ENCODE results near the gene C2CD2. TPM values are rescaled to one million over a fixed set of nuclear protein-coding genes. Genes with fewer than 3 reads are reported as not detected.

The C2CD2 gene
- total and polyA plus RNA-seq, 2 donors (not counting 1 experiment from before 2014, with no cell fraction given), result 6.8 to 11.9 TPM

- ATAC-seq (ENCODE audit: low read depth) (no peak), DNase-seq (no peak)
- intact Hi-C loops (cut with micrococcal nuclease), result no loop called here
- POLR2A ChIA-PET, result interaction anchor here (0.6 to 0.9 kb wide), 2 partner anchors 15 to 197 kb away, joined by 3 read pairs; no protein-coding TSS in a partner anchor
- Mint-ChIP-seq H3K27ac (no peak overlapping the region), H3K9me3 (ENCODE audit: insufficient read depth) (no peaks in the 10 kb centered on the region), H3K4me1 (peaks cover 34% of the 10 kb centered on the region), H3K27me3 (no peaks in the 10 kb centered on the region), H3K4me3 (peak overlapping the region; percentile 48)
- CTCF ChIA-PET, result interaction anchor here (0.9 to 2.3 kb wide), 5 partner anchors 16 to 237 kb away, joined by 3 to 16 read pairs (median 4); no protein-coding TSS in a partner anchor
- peak overlapping the region; percentile 79 for H3K4me2 ChIP-seq (replicated peaks; ENCODE audit: low read depth, low read length, poor library complexity, severe bottlenecking)
- no peak overlapping the region for H3K4me3 ChIP-seq (ENCODE audit: control extremely low read depth in 1 of 5, extremely low read depth in 1 of 5, insufficient read depth in 1 of 5, low read depth in 2 of 5, low read length in 4 of 5)
- no peaks in the 10 kb centered on the region for H3K36me3 ChIP-seq (replicated peaks in 1 of 2; ENCODE audit: control extremely low read depth in 1 of 2, control insufficient read depth in 1 of 2, extremely low read depth in 1 of 2, insufficient read depth in 2 of 2, low read length in 1 of 2)
- TF ChIP-seq CTCF (IDR thresholded peaks at IDR 0.05) (no peak), EZH2 (IDR thresholded peaks at IDR 0.05; ENCODE audit: borderline replicate concordance, insufficient read depth, low read depth, low read length, poor library complexity, severe bottlenecking) (no peak)
- no peak overlapping the region for H3K9ac ChIP-seq (ENCODE audit: low read length)
- H3K4me1 ChIP-seq (ENCODE audit: control insufficient read depth in 2 of 2, insufficient read depth in 2 of 2, low read length in 2 of 2), result peaks cover 16 to 24% of the 10 kb centered on the region in 2 donors
- H2AFZ ChIP-seq (ENCODE audit: insufficient read depth, low read depth, low read length, poor library complexity, severe bottlenecking), result no peak overlapping the region
- no peak overlapping the region for H3K27ac ChIP-seq (ENCODE audit: low read length in 2 of 2)
- H3K9me3 ChIP-seq (ENCODE audit: control extremely low read depth in 1 of 3, control insufficient read depth in 2 of 3, insufficient read depth in 1 of 3, low read length in 2 of 3), result no peaks in the 10 kb centered on the region
- no peaks in the 10 kb centered on the region for H3K27me3 ChIP-seq (replicated peaks in 1 of 4; ENCODE audit: control extremely low read depth in 1 of 4, control insufficient read depth in 3 of 4, insufficient read depth in 4 of 4, low read length in 3 of 4)
- peaks cover 12% of the 10 kb centered on the region for H4K20me1 ChIP-seq (ENCODE audit: control insufficient read depth, insufficient read depth, low read length, poor library complexity, severe bottlenecking)
- H3K79me2 ChIP-seq (ENCODE audit: control insufficient read depth, insufficient read depth, low read length), result peaks cover 34% of the 10 kb centered on the region
- 91% methylated on average over 5 of the region's 9 CpGs for WGBS (ENCODE audit: insufficient coverage)
Observed at GRCh38 chr21:41880153-41880552, 73.7 kb downstream of the C2CD2 start.

GRCh38 chr21:41879190-41879998 lies 74.4 kb downstream of the C2CD2 start, which contains the start of gene PRDM15:
Gene PRDM15 (minus strand): TSS chr21:41879344. CDS start chr21:41860363, 18,981 bp downstream.
- Histone ChIP-seq H3K4me3 (ENCODE audit: control extremely low read depth in 1 of 5, extremely low read depth in 1 of 5, insufficient read depth in 1 of 5, low read depth in 2 of 5, low read length in 4 of 5) (peak within 1 kb of the TSS; percentile 53 to 86 (median 81)), H3K4me2 (replicated peaks; ENCODE audit: low read depth, low read length, poor library complexity, severe bottlenecking) (peak within 1 kb of the TSS; percentile 98), H3K79me2 (ENCODE audit: control insufficient read depth, insufficient read depth, low read length) (peaks cover 42% of the 10 kb centered on the region), H3K36me3 (replicated peaks in 1 of 2; ENCODE audit: control extremely low read depth in 1 of 2, control insufficient read depth in 1 of 2, extremely low read depth in 1 of 2, insufficient read depth in 2 of 2, low read length in 1 of 2) (no peaks in the 10 kb centered on the region), H2AFZ (ENCODE audit: insufficient read depth, low read depth, low read length, poor library complexity, severe bottlenecking) (peak within 1 kb of the TSS; percentile 89), H3K9me3 (ENCODE audit: control extremely low read depth in 1 of 3, control insufficient read depth in 2 of 3, insufficient read depth in 1 of 3, low read length in 2 of 3) (no peaks in the 10 kb centered on the region), H3K27ac (ENCODE audit: low read length in 2 of 2) (peak within 1 kb of the TSS; percentile 76 to 80), H4K20me1 (ENCODE audit: control insufficient read depth, insufficient read depth, low read length, poor library complexity, severe bottlenecking) (peaks cover 18% of the 10 kb centered on the region), H3K4me1 (ENCODE audit: control insufficient read depth in 2 of 2, insufficient read depth in 2 of 2, low read length in 2 of 2) (peaks cover 13 to 21% of the 10 kb centered on the region in 2 donors), H3K27me3 (replicated peaks in 1 of 4; ENCODE audit: control extremely low read depth in 1 of 4, control insufficient read depth in 3 of 4, insufficient read depth in 4 of 4, low read length in 3 of 4) (no peaks in the 10 kb centered on the region), H3K9ac (ENCODE audit: low read length) (peak within 1 kb of the TSS; percentile 91)
- intact Hi-C loops (cut with micrococcal nuclease), result loop anchor here (1.0 to 2.0 kb wide), 5 partner anchors 47 to 353 kb away; partner anchors contain the start of gene ZBTB21
- peaks cover 35% of the 10 kb centered on the region for H3K4me1 Mint-ChIP-seq
- H3K9me3 Mint-ChIP-seq (ENCODE audit: insufficient read depth), result no peaks in the 10 kb centered on the region
- DNase-seq, result peak; percentile 83
- POLR2A ChIA-PET, result interaction anchor here (0.6 to 0.9 kb wide), 3 partner anchors 16 to 1014 kb away, joined by 3 read pairs; partner anchors contain the start of gene NDUFV3
- peak within 1 kb of the TSS; percentile 94 for H3K4me3 Mint-ChIP-seq
- peak within 1 kb of the TSS; percentile 97 for H3K27ac Mint-ChIP-seq
- TF ChIP-seq CTCF (IDR thresholded peaks at IDR 0.05) (no peak), EZH2 (IDR thresholded peaks at IDR 0.05; ENCODE audit: borderline replicate concordance, insufficient read depth, low read depth, low read length, poor library complexity, severe bottlenecking) (no peak)
- 0% methylated on average over 60 of the region's 89 CpGs for WGBS (ENCODE audit: insufficient coverage)
- CTCF ChIA-PET, result interaction anchor here (0.9 to 2.3 kb wide), 5 partner anchors 16 to 238 kb away, joined by 3 to 16 read pairs (median 4); no protein-coding TSS in a partner anchor
- ATAC-seq (ENCODE audit: low read depth), result peak; percentile 67
- no peaks in the 10 kb centered on the region for H3K27me3 Mint-ChIP-seq
